ENCODE data around the gene HOTAIR.

Gene HOTAIR

DNA sequence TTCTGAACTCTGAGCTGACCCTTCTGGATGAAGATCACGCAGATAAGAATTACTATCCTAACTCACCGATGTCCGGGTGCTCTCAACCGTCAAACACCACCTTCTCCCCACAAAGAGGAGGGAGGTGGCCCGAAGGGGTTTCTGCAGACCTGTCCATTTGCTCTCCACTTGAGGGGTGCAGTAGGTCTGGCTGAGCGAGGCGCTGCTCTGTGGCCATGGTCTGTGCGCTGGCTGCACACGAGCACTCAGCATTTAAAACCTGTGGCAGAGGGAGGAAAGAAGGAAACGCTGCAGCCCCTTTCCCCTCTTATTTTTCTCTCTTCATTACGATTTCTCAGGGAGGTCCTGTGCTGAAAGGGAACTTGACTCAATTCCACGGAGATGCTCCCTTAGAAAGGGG lies 37.7 kb downstream of the HOTAIR start:
- TF ChIP-seq, protein P1, sequence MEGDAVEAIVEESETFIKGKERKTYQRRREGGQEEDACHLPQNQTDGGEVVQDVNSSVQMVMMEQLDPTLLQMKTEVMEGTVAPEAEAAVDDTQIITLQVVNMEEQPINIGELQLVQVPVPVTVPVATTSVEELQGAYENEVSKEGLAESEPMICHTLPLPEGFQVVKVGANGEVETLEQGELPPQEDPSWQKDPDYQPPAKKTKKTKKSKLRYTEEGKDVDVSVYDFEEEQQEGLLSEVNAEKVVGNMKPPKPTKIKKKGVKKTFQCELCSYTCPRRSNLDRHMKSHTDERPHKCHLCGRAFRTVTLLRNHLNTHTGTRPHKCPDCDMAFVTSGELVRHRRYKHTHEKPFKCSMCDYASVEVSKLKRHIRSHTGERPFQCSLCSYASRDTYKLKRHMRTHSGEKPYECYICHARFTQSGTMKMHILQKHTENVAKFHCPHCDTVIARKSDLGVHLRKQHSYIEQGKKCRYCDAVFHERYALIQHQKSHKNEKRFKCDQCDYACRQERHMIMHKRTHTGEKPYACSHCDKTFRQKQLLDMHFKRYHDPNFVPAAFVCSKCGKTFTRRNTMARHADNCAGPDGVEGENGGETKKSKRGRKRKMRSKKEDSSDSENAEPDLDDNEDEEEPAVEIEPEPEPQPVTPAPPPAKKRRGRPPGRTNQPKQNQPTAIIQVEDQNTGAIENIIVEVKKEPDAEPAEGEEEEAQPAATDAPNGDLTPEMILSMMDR (conservative IDR thresholded peaks at IDR 0.05), result no peak
- H3K27ac ChIP-seq, result no peak overlapping the region

GRCh38 chr12:53935383-53936341 lies 39.1 kb downstream of the HOTAIR start:
- H3K27ac ChIP-seq, result no peak overlapping the region
- TF ChIP-seq, protein P1 (conservative IDR thresholded peaks at IDR 0.05), result no peak

DNA sequence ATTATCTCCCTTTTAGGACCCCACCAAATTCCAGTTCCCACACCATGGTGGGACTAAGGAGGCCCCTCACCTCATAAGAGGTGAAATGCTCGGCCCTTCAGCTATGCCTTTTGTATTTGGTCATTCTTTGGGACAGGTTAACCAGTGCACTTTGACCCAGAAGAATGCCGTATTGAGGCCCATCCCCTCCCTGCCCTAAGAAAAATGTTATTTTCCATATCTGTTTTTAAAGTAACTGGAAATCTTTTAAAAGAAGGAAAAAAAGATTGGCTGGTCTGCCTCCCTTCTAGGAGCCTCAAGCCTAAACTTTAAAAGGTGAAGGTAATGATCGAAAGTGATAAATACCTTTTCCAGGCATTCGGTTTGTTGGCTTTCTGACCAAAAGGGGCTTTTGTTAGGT lies 41.8 kb downstream of the HOTAIR start:
- TF ChIP-seq, protein P1 (conservative IDR thresholded peaks at IDR 0.05), result no peak
- no peak overlapping the region for H3K27ac ChIP-seq

GRCh38 chr12:53931844-53932581 lies 42.7 kb downstream of the HOTAIR start:
- H3K27ac ChIP-seq, result no peak overlapping the region
- TF ChIP-seq, protein P1 (conservative IDR thresholded peaks at IDR 0.05), result no peak

GRCh38 chr12:53930591-53931255 lies 44.0 kb downstream of the HOTAIR start:
- H3K27ac ChIP-seq, result no peak overlapping the region
- TF ChIP-seq, protein P1 (conservative IDR thresholded peaks at IDR 0.05), result no peak

- TF ChIP-seq, protein P1 (conservative IDR thresholded peaks at IDR 0.05), result no peak
- H3K27ac ChIP-seq, result no peak overlapping the region
Measured at GRCh38 chr12:53929527-53929926, 45.2 kb downstream of the HOTAIR start.

Data from VCaP (cell line).